CD14-positive monocyte (primary cell): ENCODE results near the gene FAIM2. TPM values are rescaled to one million over a fixed set of nuclear protein-coding genes. Genes with fewer than 3 reads are reported as not detected.

Experiments
- DNase-seq, 3 donors: peaks; one replicate each; pipeline ENCODE4 v3.0.0-alpha.2; 2011 to 2022
- H2AFZ ChIP-seq: 2 replicates; pipeline ENCODE4 v1.6.0; 2012; ENCODE audit warnings: mild to moderate bottlenecking, low read depth, low read length, inconsistent platforms; ENCODE audit not compliant: insufficient read depth, poor library complexity, severe bottlenecking
- H3K27ac ChIP-seq, 2 donors: 1 replicate in 1 of 2; 2 replicates in 1 of 2; pipeline ENCODE4 v1.5.1; 2012 to 2013; ENCODE audit warnings: low read length in 2 of 2, control low read depth in 1 of 2, inconsistent platforms in 1 of 2, low read depth in 1 of 2, mild to moderate bottlenecking in 1 of 2
- H3K27me3 ChIP-seq, 2 donors: one replicate each; pipeline versions ENCODE4 v1.6.0 to v1.6.1; 2011 to 2013; ENCODE audit warnings: low read length in 2 of 2; ENCODE audit not compliant: control insufficient read depth in 2 of 2, insufficient read depth in 2 of 2
- H3K36me3 ChIP-seq, 2 donors: replicated peaks in 1 of 2; 1 replicate in 1 of 2; 2 replicates in 1 of 2; pipeline versions ENCODE4 v1.5.1 to v1.6.1; 2012 to 2013; ENCODE audit warnings: low read length in 2 of 2, control low read depth in 1 of 2, inconsistent platforms in 1 of 2, mild to moderate bottlenecking in 1 of 2; ENCODE audit not compliant: insufficient read depth in 2 of 2, control insufficient read depth in 1 of 2
- H3K4me1 ChIP-seq, 2 donors: 1 replicate in 1 of 2; 2 replicates in 1 of 2; pipeline versions ENCODE4 v1.5.1 to v1.6.1; 2012 to 2013; ENCODE audit warnings: low read length in 2 of 2, control low read depth in 1 of 2, inconsistent platforms in 1 of 2, mild to moderate bottlenecking in 1 of 2, moderate library complexity in 1 of 2; ENCODE audit not compliant: insufficient read depth in 2 of 2, control insufficient read depth in 1 of 2
- H3K4me2 ChIP-seq: replicated peaks from 2 replicates; pipeline ENCODE3; 2012; ENCODE audit warnings: low read length, moderate library complexity, mild to moderate bottlenecking; ENCODE audit not compliant: poor library complexity, severe bottlenecking; ENCODE audit errors: extremely low read depth
- H3K4me3 ChIP-seq, 3 experiments: fragments of 200-600 bp in 1 of 3; sonication (generic) in 1 of 3; replicated peaks in 1 of 3; 1 replicate in 2 of 3; 2 replicates in 1 of 3; pipeline ENCODE4 v1.5.1; 2011 to 2013; ENCODE audit warnings: low read length in 3 of 3, mild to moderate bottlenecking in 3 of 3, control low read depth in 2 of 3, low read depth in 2 of 3, inconsistent platforms in 1 of 3, moderate library complexity in 1 of 3
- H3K79me2 ChIP-seq: 2 replicates; pipeline ENCODE4 v1.6.0; 2012; ENCODE audit warnings: mild to moderate bottlenecking, control low read depth, inconsistent platforms, low read length, moderate library complexity; ENCODE audit not compliant: insufficient read depth
- H3K9ac ChIP-seq: 2 replicates; pipeline ENCODE4 v1.6.0; 2017; ENCODE audit warnings: low read length, mild to moderate bottlenecking; ENCODE audit not compliant: insufficient read depth, poor library complexity, severe bottlenecking
- H3K9me3 ChIP-seq, 2 donors: replicated peaks in 1 of 2; 1 replicate in 1 of 2; 2 replicates in 1 of 2; pipeline versions ENCODE4 v1.5.1 to v1.6.1; 2012 to 2013; ENCODE audit warnings: low read length in 2 of 2, control low read depth in 1 of 2; ENCODE audit not compliant: control insufficient read depth in 1 of 2, insufficient read depth in 1 of 2
- H4K20me1 ChIP-seq: 2 replicates; pipeline ENCODE4 v1.6.0; 2012; ENCODE audit warnings: mild to moderate bottlenecking, low read length, control low read depth, moderate library complexity; ENCODE audit not compliant: insufficient read depth
- H3K27ac Mint-ChIP-seq, 7 donors: one replicate each; pipeline ENCODE4 v1.8.0; 2020; ENCODE audit warnings: mild to moderate bottlenecking in 7 of 7, mixed read lengths in 7 of 7, moderate library complexity in 6 of 7, inconsistent platforms in 2 of 7
- H3K27me3 Mint-ChIP-seq, 3 donors: one replicate each; pipeline ENCODE4 v1.8.0; 2021 to 2022; ENCODE audit warnings: low read depth in 3 of 3, mild to moderate bottlenecking in 3 of 3, mixed read lengths in 3 of 3, moderate library complexity in 3 of 3, inconsistent platforms in 1 of 3
- H3K36me3 Mint-ChIP-seq, 2 donors: one replicate each; pipeline ENCODE4 v1.8.0; 2020; ENCODE audit warnings: mixed read lengths in 2 of 2, inconsistent platforms in 1 of 2, mild to moderate bottlenecking in 1 of 2
- H3K4me1 Mint-ChIP-seq: one replicate; pipeline ENCODE4 v1.8.0; 2020; ENCODE audit warnings: mild to moderate bottlenecking, mixed read lengths
- H3K4me3 Mint-ChIP-seq, 2 donors: one replicate each; pipeline ENCODE4 v1.8.0; 2020; ENCODE audit warnings: mild to moderate bottlenecking in 2 of 2, mixed read lengths in 2 of 2, moderate library complexity in 1 of 2
- H3K9me3 Mint-ChIP-seq, 7 donors: one replicate each; pipeline ENCODE4 v1.8.0; 2020 to 2022; ENCODE audit warnings: mixed read lengths in 7 of 7, mild to moderate bottlenecking in 6 of 7, moderate library complexity in 6 of 7, inconsistent platforms in 2 of 7
- CTCF ChIP-seq: fragments of 200-600 bp; IDR thresholded peaks from one replicate; pipeline ENCODE4 v1.8.0; 2022; ENCODE audit warnings: antibody characterized with exemption, mild to moderate bottlenecking
- WGBS: methylation state at CpG from one replicate; pipeline ENCODE4 v1.1.5; 2013; ENCODE audit warnings: missing lambda C conversion rate; ENCODE audit not compliant: insufficient coverage; 5-methylcytosine and 5-hydroxymethylcytosine counted together
- intact Hi-C, 2 donors: fragments of 100-400 bp; cut with micrococcal nuclease; formaldehyde crosslinking; loops; one replicate each; pipeline versions ENCODE4 v1.15.0 to v1.15.1; 2023
- polyA plus RNA-seq, 3 donors: library from polyadenylated mRNA; depleted of rRNA in 1 of 3; unstranded in 2 of 3; stranded (reverse) in 1 of 3; fragments of 300-500 nt in 2 of 3; fragments of >200 nt in 1 of 3; fragmentation: Illumina TruSeq in 2 of 3; gene quantifications; 1 replicate in 2 of 3; 2 replicates in 1 of 3; pipeline ENCODE4 v1.2.3, GENCODE V29; 2012 to 2021

Gene FAIM2
- polyA plus RNA-seq, 3 donors: not detected

- Histone ChIP-seq H3K27me3 (no peaks in the 10 kb centered on the region), H3K27ac (no peak overlapping the region), H3K79me2 (peaks cover 14% of the 10 kb centered on the region), H3K4me2 (no peak overlapping the region), H2AFZ (no peak overlapping the region), H3K9ac (no peak overlapping the region), H4K20me1 (peaks cover 15% of the 10 kb centered on the region), H3K36me3 (peaks cover 5 to 35% of the 10 kb centered on the region in 2 donors), H3K4me1 (peaks cover 35 to 48% of the 10 kb centered on the region in 2 donors), H3K4me3 (no peak overlapping the region), H3K9me3 (no peaks in the 10 kb centered on the region)
- no peak for DNase-seq
- no peak overlapping the region for H3K4me3 Mint-ChIP-seq
- H3K27ac Mint-ChIP-seq: peak overlapping the region in 2 of 7 donors; percentile 41 to 51
- WGBS: 86% methylated on average over 3 of the region's 7 CpGs
- peaks cover 51% of the 10 kb centered on the region for H3K4me1 Mint-ChIP-seq
- H3K36me3 Mint-ChIP-seq: peaks cover 31 to 54% of the 10 kb centered on the region in 2 donors
- no peaks in the 10 kb centered on the region for H3K9me3 Mint-ChIP-seq
- H3K27me3 Mint-ChIP-seq: peaks cover 0 to 2% (median 0%) of the 10 kb centered on the region in 3 donors
- intact Hi-C loops: no loop called here
- TF ChIP-seq CTCF: no peak
Measured at GRCh38 chr12:49818241-49818895, 85.3 kb downstream of the FAIM2 start.

Other genes with a start within 250 kb of the FAIM2 start
- gene FMNL3, start 196.5 kb downstream of the FAIM2 start, polyA plus RNA-seq: 1 to 10 TPM; 1.5 to 5.4 (median 1.7) TPM
- gene TMBIM6, start 162.3 kb downstream of the FAIM2 start, polyA plus RNA-seq: 1,000 to 10,000 TPM in 2 of 3 donors, 100 to 1,000 TPM in 1; 315 to 1,453 (median 1,396) TPM
- 10 to 100 TPM in 1 of 3 donors, 1 to 10 TPM in 2; 3.7 to 14.9 (median 6.8) TPM for gene NCKAP5L, start 75.5 kb downstream of the FAIM2 start, polyA plus RNA-seq
- 1 to 10 TPM in 2 of 3 donors, under 1 TPM in 1; 0.71 to 1.2 (median 1.0) TPM for gene BCDIN3D, start 60.8 kb downstream of the FAIM2 start, polyA plus RNA-seq
- not detected for gene AQP2, start 46.8 kb upstream of the FAIM2 start, polyA plus RNA-seq
- not detected for gene AQP5, start 58.0 kb upstream of the FAIM2 start, polyA plus RNA-seq
- gene AQP6, start 69.0 kb upstream of the FAIM2 start, polyA plus RNA-seq: under 1 TPM in 1 of 3 donors, not detected in 2; 0.04 TPM
- 1 to 10 TPM; 3.1 to 5.4 (median 3.6) TPM for gene RACGAP1, start 121.6 kb upstream of the FAIM2 start, polyA plus RNA-seq
- gene ASIC1, start 153.7 kb upstream of the FAIM2 start, polyA plus RNA-seq: not detected
- gene SMARCD1, start 181.4 kb upstream of the FAIM2 start, polyA plus RNA-seq: 10 to 100 TPM in 1 of 3 donors, 1 to 10 TPM in 2; 3.7 to 41.9 (median 7.8) TPM
- under 1 TPM in 1 of 3 donors, not detected in 2; 0.08 TPM for gene GPD1, start 200.1 kb upstream of the FAIM2 start, polyA plus RNA-seq
- 100 to 1,000 TPM in 2 of 3 donors, 10 to 100 TPM in 1; 63.8 to 257 (median 231) TPM for gene COX14, start 208.3 kb upstream of the FAIM2 start, polyA plus RNA-seq